ENCODE data around the gene VSTM4. TPM values are rescaled to one million over a fixed set of nuclear protein-coding genes. Genes with fewer than 3 reads are reported as not detected.

Gene VSTM4
- total RNA-seq, 1 experiment from 2014 or later, result not detected

GRCh38 chr10:49021685-49022084, 93.6 kb downstream of the VSTM4 start:
- no TSS peak for BruUV-seq (replicated peaks)
- intact Hi-C loops (cut with micrococcal nuclease; ENCODE audit: unreplicated experiment), result no loop called here
- no peak for TF ChIP-seq CTCF (conservative IDR thresholded peaks at IDR 0.05)
- TF ChIP-seq EZH2 (IDR thresholded peaks at IDR 0.05; ENCODE audit: low read depth), result no peak
- Histone ChIP-seq H3K36me3 (ENCODE audit: low read depth) (no peaks in the 10 kb centered on the region), H3K27ac (no peak overlapping the region), H3K4me3 (no peak overlapping the region), H4K20me1 (ENCODE audit: insufficient read depth) (no peaks in the 10 kb centered on the region), H3K4me1 (replicated peaks; ENCODE audit: insufficient read depth) (no peaks in the 10 kb centered on the region), H2AFZ (no peak overlapping the region), H3K27me3 (ENCODE audit: insufficient read depth, low read depth) (0 out of 2 replicates have a peak, but pooled peaks cover 8% of the 10 kb centered on the region), H3K9me2 (ENCODE audit: insufficient read depth) (no peaks in the 10 kb centered on the region), H3K4me2 (no peak overlapping the region), H3K9me3 (ENCODE audit: insufficient read depth, low read depth) (no peaks in the 10 kb centered on the region), H3F3A (ENCODE audit: insufficient read depth, low read depth) (no peaks in the 10 kb centered on the region), H3K79me2 (ENCODE audit: low read depth) (no peaks in the 10 kb centered on the region)
- ChIA-PET CTCF (no interaction called here), POLR2A (ENCODE audit: unreplicated experiment) (no interaction called here)
- no peak for DNase-seq

DNA sequence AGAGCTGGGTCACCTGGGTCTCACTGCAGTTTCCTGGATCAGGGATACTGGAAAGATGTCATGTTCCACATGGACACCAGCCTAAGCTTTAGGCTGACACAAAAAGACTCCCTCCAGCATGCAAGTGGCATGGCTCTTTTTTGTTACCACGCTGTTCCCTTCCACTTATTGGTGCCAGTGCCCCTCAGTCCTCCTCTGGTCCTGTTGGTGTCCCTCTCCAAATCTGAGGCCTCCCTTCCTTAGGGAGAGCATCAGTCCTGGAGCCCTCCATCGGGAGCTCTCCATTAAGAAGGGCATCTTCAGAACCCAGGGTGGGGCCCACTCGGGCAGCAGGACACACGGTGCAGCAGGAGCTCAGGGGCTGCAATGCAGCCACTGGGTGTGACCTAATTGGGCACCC, 99.6 kb downstream of the VSTM4 start:
- ChIA-PET CTCF (no interaction called here), POLR2A (ENCODE audit: unreplicated experiment) (no interaction called here)
- Histone ChIP-seq H3F3A (ENCODE audit: insufficient read depth, low read depth) (no peaks in the 10 kb centered on the region), H3K9me2 (ENCODE audit: insufficient read depth) (no peaks in the 10 kb centered on the region), H4K20me1 (ENCODE audit: insufficient read depth) (no peaks in the 10 kb centered on the region), H2AFZ (no peak overlapping the region), H3K27ac (no peak overlapping the region), H3K9me3 (ENCODE audit: insufficient read depth, low read depth) (no peaks in the 10 kb centered on the region), H3K4me1 (replicated peaks; ENCODE audit: insufficient read depth) (no peaks in the 10 kb centered on the region), H3K4me3 (no peak overlapping the region), H3K27me3 (ENCODE audit: insufficient read depth, low read depth) (peaks cover 37% of the 10 kb centered on the region), H3K36me3 (ENCODE audit: low read depth) (no peaks in the 10 kb centered on the region), H3K79me2 (ENCODE audit: low read depth) (no peaks in the 10 kb centered on the region), H3K4me2 (no peak overlapping the region)
- no peak for TF ChIP-seq CTCF (conservative IDR thresholded peaks at IDR 0.05)
- TF ChIP-seq EZH2 (IDR thresholded peaks at IDR 0.05; ENCODE audit: low read depth), result no peak
- DNase-seq, result no peak
- BruUV-seq (replicated peaks), result no TSS peak
- intact Hi-C loops (cut with micrococcal nuclease; ENCODE audit: unreplicated experiment), result no loop called here

DNA sequence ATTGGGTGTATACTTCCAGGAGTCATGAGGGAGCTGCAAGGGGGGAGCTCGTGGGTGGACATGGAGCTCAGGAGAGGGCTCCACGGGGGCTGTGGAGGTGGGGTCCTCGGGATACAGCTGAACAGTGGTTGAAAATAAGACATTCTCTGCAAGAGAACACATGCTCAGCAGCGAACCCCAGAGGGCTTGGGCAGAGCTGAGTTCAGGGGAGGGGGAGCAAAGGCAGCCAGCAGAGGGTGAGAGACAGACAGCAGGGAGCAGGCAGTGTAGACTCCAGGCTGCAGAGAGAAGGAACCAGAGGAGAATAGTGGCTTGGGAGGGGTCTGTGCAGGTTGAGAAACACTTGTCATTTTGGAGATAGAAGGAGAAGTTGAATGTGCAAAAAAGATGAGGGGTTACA, 102.7 kb downstream of the VSTM4 start:
- no peak for TF ChIP-seq EZH2 (IDR thresholded peaks at IDR 0.05; ENCODE audit: low read depth)
- Histone ChIP-seq H3K27me3 (ENCODE audit: insufficient read depth, low read depth) (peaks cover 57% of the 10 kb centered on the region), H3K9me2 (ENCODE audit: insufficient read depth) (no peaks in the 10 kb centered on the region), H3K79me2 (ENCODE audit: low read depth) (no peaks in the 10 kb centered on the region), H4K20me1 (ENCODE audit: insufficient read depth) (no peaks in the 10 kb centered on the region), H3K4me1 (replicated peaks; ENCODE audit: insufficient read depth) (no peaks in the 10 kb centered on the region), H3K36me3 (ENCODE audit: low read depth) (no peaks in the 10 kb centered on the region), H3K4me3 (no peak overlapping the region), H3K4me2 (no peak overlapping the region), H2AFZ (no peak overlapping the region), H3K9me3 (ENCODE audit: insufficient read depth, low read depth) (no peaks in the 10 kb centered on the region), H3F3A (ENCODE audit: insufficient read depth, low read depth) (no peaks in the 10 kb centered on the region), H3K27ac (no peak overlapping the region)
- POLR2A ChIA-PET (ENCODE audit: unreplicated experiment), result no interaction called here
- DNase-seq, result no peak
- CTCF ChIA-PET, result no interaction called here
- BruUV-seq (replicated peaks), result no TSS peak
- intact Hi-C loops (cut with micrococcal nuclease; ENCODE audit: unreplicated experiment), result no loop called here

- H2AFZ ChIP-seq, result no peak overlapping the region
- H3K4me2 ChIP-seq, result no peak overlapping the region
- no peaks in the 10 kb centered on the region for H3K4me1 ChIP-seq (replicated peaks; ENCODE audit: insufficient read depth)
- no TSS peak for BruUV-seq (replicated peaks)
- ChIA-PET CTCF (no interaction called here), POLR2A (ENCODE audit: unreplicated experiment) (no interaction called here)
- H3K36me3 ChIP-seq (ENCODE audit: low read depth), result no peaks in the 10 kb centered on the region
- no peak for DNase-seq
- no peak overlapping the region for H3K27ac ChIP-seq
- no peaks in the 10 kb centered on the region for H3F3A ChIP-seq (ENCODE audit: insufficient read depth, low read depth)
- TF ChIP-seq EZH2 (IDR thresholded peaks at IDR 0.05; ENCODE audit: low read depth) (no peak), CTCF (conservative IDR thresholded peaks at IDR 0.05) (no peak)
- no peak overlapping the region for H3K4me3 ChIP-seq
- no peaks in the 10 kb centered on the region for H3K9me2 ChIP-seq (ENCODE audit: insufficient read depth)
- intact Hi-C loops (cut with micrococcal nuclease; ENCODE audit: unreplicated experiment), result no loop called here
- no peaks in the 10 kb centered on the region for H4K20me1 ChIP-seq (ENCODE audit: insufficient read depth)
- H3K27me3 ChIP-seq (ENCODE audit: insufficient read depth, low read depth), result peaks cover 62% of the 10 kb centered on the region
- no peaks in the 10 kb centered on the region for H3K79me2 ChIP-seq (ENCODE audit: low read depth)
- no peaks in the 10 kb centered on the region for H3K9me3 ChIP-seq (ENCODE audit: insufficient read depth, low read depth)
Observed at GRCh38 chr10:49011756-49012155, 103.6 kb downstream of the VSTM4 start.

Data from PC-9 (cell line).